CD14-positive monocyte (primary cell): ENCODE measurements around the gene ACSM2B. TPM values are rescaled to one million over a fixed set of nuclear protein-coding genes. Genes with fewer than 3 reads are reported as not detected.
A peak's percentile ranks its signal among the peaks of the same experiment; 100 is the strongest.

ENCODE experiments used
- DNase-seq, 3 donors: peaks; one replicate each; pipeline ENCODE4 v3.0.0-alpha.2; 2011 to 2022
- H2AFZ ChIP-seq: 2 replicates; pipeline ENCODE4 v1.6.0; 2012; ENCODE audit warnings: mild to moderate bottlenecking, low read depth, low read length, inconsistent platforms; ENCODE audit not compliant: insufficient read depth, poor library complexity, severe bottlenecking
- H3K27ac ChIP-seq, 2 donors: 1 replicate in 1 of 2; 2 replicates in 1 of 2; pipeline ENCODE4 v1.5.1; 2012 to 2013; ENCODE audit warnings: low read length in 2 of 2, control low read depth in 1 of 2, inconsistent platforms in 1 of 2, low read depth in 1 of 2, mild to moderate bottlenecking in 1 of 2
- H3K27me3 ChIP-seq, 2 donors: one replicate each; pipeline versions ENCODE4 v1.6.0 to v1.6.1; 2011 to 2013; ENCODE audit warnings: low read length in 2 of 2; ENCODE audit not compliant: control insufficient read depth in 2 of 2, insufficient read depth in 2 of 2
- H3K36me3 ChIP-seq, 2 donors: replicated peaks in 1 of 2; 1 replicate in 1 of 2; 2 replicates in 1 of 2; pipeline versions ENCODE4 v1.5.1 to v1.6.1; 2012 to 2013; ENCODE audit warnings: low read length in 2 of 2, control low read depth in 1 of 2, inconsistent platforms in 1 of 2, mild to moderate bottlenecking in 1 of 2; ENCODE audit not compliant: insufficient read depth in 2 of 2, control insufficient read depth in 1 of 2
- H3K4me1 ChIP-seq, 2 donors: 1 replicate in 1 of 2; 2 replicates in 1 of 2; pipeline versions ENCODE4 v1.5.1 to v1.6.1; 2012 to 2013; ENCODE audit warnings: low read length in 2 of 2, control low read depth in 1 of 2, inconsistent platforms in 1 of 2, mild to moderate bottlenecking in 1 of 2, moderate library complexity in 1 of 2; ENCODE audit not compliant: insufficient read depth in 2 of 2, control insufficient read depth in 1 of 2
- H3K4me2 ChIP-seq: replicated peaks from 2 replicates; pipeline ENCODE3; 2012; ENCODE audit warnings: low read length, moderate library complexity, mild to moderate bottlenecking; ENCODE audit not compliant: poor library complexity, severe bottlenecking; ENCODE audit errors: extremely low read depth
- H3K4me3 ChIP-seq, 3 experiments: fragments of 200-600 bp in 1 of 3; sonication (generic) in 1 of 3; replicated peaks in 1 of 3; 1 replicate in 2 of 3; 2 replicates in 1 of 3; pipeline ENCODE4 v1.5.1; 2011 to 2013; ENCODE audit warnings: low read length in 3 of 3, mild to moderate bottlenecking in 3 of 3, control low read depth in 2 of 3, low read depth in 2 of 3, inconsistent platforms in 1 of 3, moderate library complexity in 1 of 3
- H3K79me2 ChIP-seq: 2 replicates; pipeline ENCODE4 v1.6.0; 2012; ENCODE audit warnings: mild to moderate bottlenecking, control low read depth, inconsistent platforms, low read length, moderate library complexity; ENCODE audit not compliant: insufficient read depth
- H3K9ac ChIP-seq: 2 replicates; pipeline ENCODE4 v1.6.0; 2017; ENCODE audit warnings: low read length, mild to moderate bottlenecking; ENCODE audit not compliant: insufficient read depth, poor library complexity, severe bottlenecking
- H3K9me3 ChIP-seq, 2 donors: replicated peaks in 1 of 2; 1 replicate in 1 of 2; 2 replicates in 1 of 2; pipeline versions ENCODE4 v1.5.1 to v1.6.1; 2012 to 2013; ENCODE audit warnings: low read length in 2 of 2, control low read depth in 1 of 2; ENCODE audit not compliant: control insufficient read depth in 1 of 2, insufficient read depth in 1 of 2
- H4K20me1 ChIP-seq: 2 replicates; pipeline ENCODE4 v1.6.0; 2012; ENCODE audit warnings: mild to moderate bottlenecking, low read length, control low read depth, moderate library complexity; ENCODE audit not compliant: insufficient read depth
- H3K27ac Mint-ChIP-seq, 7 donors: one replicate each; pipeline ENCODE4 v1.8.0; 2020; ENCODE audit warnings: mild to moderate bottlenecking in 7 of 7, mixed read lengths in 7 of 7, moderate library complexity in 6 of 7, inconsistent platforms in 2 of 7
- H3K27me3 Mint-ChIP-seq, 3 donors: one replicate each; pipeline ENCODE4 v1.8.0; 2021 to 2022; ENCODE audit warnings: low read depth in 3 of 3, mild to moderate bottlenecking in 3 of 3, mixed read lengths in 3 of 3, moderate library complexity in 3 of 3, inconsistent platforms in 1 of 3
- H3K36me3 Mint-ChIP-seq, 2 donors: one replicate each; pipeline ENCODE4 v1.8.0; 2020; ENCODE audit warnings: mixed read lengths in 2 of 2, inconsistent platforms in 1 of 2, mild to moderate bottlenecking in 1 of 2
- H3K4me1 Mint-ChIP-seq: one replicate; pipeline ENCODE4 v1.8.0; 2020; ENCODE audit warnings: mild to moderate bottlenecking, mixed read lengths
- H3K4me3 Mint-ChIP-seq, 2 donors: one replicate each; pipeline ENCODE4 v1.8.0; 2020; ENCODE audit warnings: mild to moderate bottlenecking in 2 of 2, mixed read lengths in 2 of 2, moderate library complexity in 1 of 2
- H3K9me3 Mint-ChIP-seq, 7 donors: one replicate each; pipeline ENCODE4 v1.8.0; 2020 to 2022; ENCODE audit warnings: mixed read lengths in 7 of 7, mild to moderate bottlenecking in 6 of 7, moderate library complexity in 6 of 7, inconsistent platforms in 2 of 7
- WGBS: methylation state at CpG from one replicate; pipeline ENCODE4 v1.1.5; 2013; ENCODE audit warnings: missing lambda C conversion rate; ENCODE audit not compliant: insufficient coverage; 5-methylcytosine and 5-hydroxymethylcytosine counted together
- intact Hi-C, 2 donors: fragments of 100-400 bp; cut with micrococcal nuclease; formaldehyde crosslinking; loops; one replicate each; pipeline versions ENCODE4 v1.15.0 to v1.15.1; 2023
- polyA plus RNA-seq, 3 donors: library from polyadenylated mRNA; depleted of rRNA in 1 of 3; unstranded in 2 of 3; stranded (reverse) in 1 of 3; fragments of 300-500 nt in 2 of 3; fragments of >200 nt in 1 of 3; fragmentation: Illumina TruSeq in 2 of 3; gene quantifications; 1 replicate in 2 of 3; 2 replicates in 1 of 3; pipeline ENCODE4 v1.2.3, GENCODE V29; 2012 to 2021
- TF ChIP-seq, protein P1 (sequence below): fragments of 200-600 bp; IDR thresholded peaks from one replicate; pipeline ENCODE4 v1.8.0; 2022; ENCODE audit warnings: antibody characterized with exemption, mild to moderate bottlenecking

The ACSM2B gene
- polyA plus RNA-seq, 3 donors, result not detected

- Histone ChIP-seq H3K4me1 (no peaks in the 10 kb centered on the region), H2AFZ (no peak overlapping the region), H4K20me1 (no peaks in the 10 kb centered on the region), H3K27ac (no peak overlapping the region), H3K4me3 (no peak overlapping the region), H3K79me2 (no peaks in the 10 kb centered on the region), H3K36me3 (no peaks in the 10 kb centered on the region), H3K9ac (no peak overlapping the region), H3K9me3 (no peaks in the 10 kb centered on the region), H3K27me3 (no peaks in the 10 kb centered on the region), H3K4me2 (no peak overlapping the region)
- Mint-ChIP-seq H3K9me3 (peaks cover 0 to 2% (median 0%) of the 10 kb centered on the region in 7 donors), H3K27me3 (peaks cover 18 to 38% (median 31%) of the 10 kb centered on the region in 3 donors), H3K27ac (peak overlapping the region in 1 of 7 donors; percentile 21), H3K36me3 (no peaks in the 10 kb centered on the region), H3K4me1 (no peaks in the 10 kb centered on the region), H3K4me3 (no peak overlapping the region)
- TF ChIP-seq, protein P1, sequence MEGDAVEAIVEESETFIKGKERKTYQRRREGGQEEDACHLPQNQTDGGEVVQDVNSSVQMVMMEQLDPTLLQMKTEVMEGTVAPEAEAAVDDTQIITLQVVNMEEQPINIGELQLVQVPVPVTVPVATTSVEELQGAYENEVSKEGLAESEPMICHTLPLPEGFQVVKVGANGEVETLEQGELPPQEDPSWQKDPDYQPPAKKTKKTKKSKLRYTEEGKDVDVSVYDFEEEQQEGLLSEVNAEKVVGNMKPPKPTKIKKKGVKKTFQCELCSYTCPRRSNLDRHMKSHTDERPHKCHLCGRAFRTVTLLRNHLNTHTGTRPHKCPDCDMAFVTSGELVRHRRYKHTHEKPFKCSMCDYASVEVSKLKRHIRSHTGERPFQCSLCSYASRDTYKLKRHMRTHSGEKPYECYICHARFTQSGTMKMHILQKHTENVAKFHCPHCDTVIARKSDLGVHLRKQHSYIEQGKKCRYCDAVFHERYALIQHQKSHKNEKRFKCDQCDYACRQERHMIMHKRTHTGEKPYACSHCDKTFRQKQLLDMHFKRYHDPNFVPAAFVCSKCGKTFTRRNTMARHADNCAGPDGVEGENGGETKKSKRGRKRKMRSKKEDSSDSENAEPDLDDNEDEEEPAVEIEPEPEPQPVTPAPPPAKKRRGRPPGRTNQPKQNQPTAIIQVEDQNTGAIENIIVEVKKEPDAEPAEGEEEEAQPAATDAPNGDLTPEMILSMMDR, result no peak
- no peak for DNase-seq
- 89% methylated on average over 9 of the region's 9 CpGs for WGBS
- intact Hi-C loops, result no loop called here
Measured at GRCh38 chr16:20612551-20613480, 36.6 kb upstream of the ACSM2B start.

DNA sequence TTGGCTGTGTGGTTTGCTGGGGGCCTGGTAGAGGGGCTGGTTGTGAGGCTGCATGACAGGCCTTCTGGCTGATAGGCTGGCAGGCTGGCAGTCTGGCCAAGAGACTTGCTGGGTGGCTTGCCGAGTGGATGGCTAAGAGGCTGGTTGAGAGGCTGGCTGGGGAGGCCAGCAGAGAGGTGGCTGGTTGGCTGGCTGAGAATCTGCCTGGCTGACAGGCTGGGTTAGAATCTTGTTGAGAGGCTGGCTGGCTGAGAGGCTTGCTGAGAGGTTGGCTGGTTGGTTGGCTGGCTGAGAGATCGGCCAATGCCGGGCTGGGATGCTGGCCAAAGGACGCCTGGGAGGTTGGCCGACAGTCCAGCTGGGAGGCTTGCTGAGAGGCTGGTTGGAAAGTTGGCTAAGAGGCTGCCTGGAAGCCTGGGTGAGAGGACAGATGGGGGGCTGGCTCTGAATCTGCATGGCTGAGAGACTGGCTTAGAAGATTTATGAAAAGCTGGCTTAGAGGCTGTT lies 35.9 kb upstream of the ACSM2B start:
- Histone ChIP-seq H3K9ac (no peak overlapping the region), H4K20me1 (no peaks in the 10 kb centered on the region), H3K4me3 (no peak overlapping the region), H2AFZ (no peak overlapping the region), H3K4me1 (no peaks in the 10 kb centered on the region), H3K79me2 (no peaks in the 10 kb centered on the region), H3K36me3 (no peaks in the 10 kb centered on the region), H3K4me2 (no peak overlapping the region), H3K27me3 (no peaks in the 10 kb centered on the region), H3K9me3 (no peaks in the 10 kb centered on the region), H3K27ac (no peak overlapping the region)
- Mint-ChIP-seq H3K36me3 (no peaks in the 10 kb centered on the region), H3K4me3 (no peak overlapping the region), H3K4me1 (no peaks in the 10 kb centered on the region), H3K27me3 (peaks cover 18 to 38% (median 31%) of the 10 kb centered on the region in 3 donors), H3K9me3 (peaks cover 0 to 2% (median 2%) of the 10 kb centered on the region in 7 donors), H3K27ac (peak overlapping the region in 2 of 7 donors; percentile 18 to 58)
- intact Hi-C loops, result no loop called here
- TF ChIP-seq, protein P1, result no peak
- DNase-seq, result no peak
- WGBS, result 93% methylated on average over 4 of the region's 5 CpGs
